GM19328 (cell line): ENCODE results near the gene PCDH12.
A peak's percentile ranks its signal among the peaks of the same experiment; 100 is the strongest.

ENCODE experiments used
- ATAC-seq: cut with Tn5 transposase; IDR thresholded peaks from one replicate; pipeline ENCODE4 v1.9.1; 2021; ENCODE audit warnings: mild to moderate bottlenecking, moderate library complexity; ENCODE audit not compliant: unreplicated experiment

The PCDH12 gene

GRCh38 chr5:141941307-141941706 lies 16.7 kb downstream of the PCDH12 start:
- ATAC-seq, result no peak

DNA sequence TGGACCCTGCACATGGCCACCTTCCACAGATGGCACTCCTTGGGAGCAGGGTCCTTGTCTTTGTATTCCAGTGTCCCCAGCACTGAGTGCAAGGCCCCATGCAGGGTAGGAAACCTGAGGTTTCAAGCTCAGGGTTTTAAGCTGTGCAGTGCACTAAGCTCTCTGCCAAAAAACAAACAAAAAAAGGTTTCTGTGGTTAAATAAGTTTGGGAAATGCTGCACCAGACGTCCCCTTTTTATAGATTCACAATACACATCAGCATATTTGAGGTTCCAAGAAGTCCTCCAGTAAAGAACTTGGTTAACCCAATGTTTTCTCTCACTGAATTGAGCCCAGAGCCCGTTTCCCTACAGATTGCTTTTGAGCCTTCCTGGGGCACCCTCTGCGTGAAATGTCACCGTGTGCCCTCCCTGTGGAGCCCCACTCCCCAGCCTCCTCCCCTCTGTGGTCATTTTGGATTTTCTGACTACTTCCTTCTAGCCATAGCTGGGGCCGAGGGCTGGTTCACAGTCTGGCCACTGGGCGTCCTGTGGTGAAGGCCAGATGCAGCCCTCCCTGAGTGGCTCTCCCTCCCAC lies 17.2 kb downstream of the PCDH12 start:
- ATAC-seq, result no peak

DNA sequence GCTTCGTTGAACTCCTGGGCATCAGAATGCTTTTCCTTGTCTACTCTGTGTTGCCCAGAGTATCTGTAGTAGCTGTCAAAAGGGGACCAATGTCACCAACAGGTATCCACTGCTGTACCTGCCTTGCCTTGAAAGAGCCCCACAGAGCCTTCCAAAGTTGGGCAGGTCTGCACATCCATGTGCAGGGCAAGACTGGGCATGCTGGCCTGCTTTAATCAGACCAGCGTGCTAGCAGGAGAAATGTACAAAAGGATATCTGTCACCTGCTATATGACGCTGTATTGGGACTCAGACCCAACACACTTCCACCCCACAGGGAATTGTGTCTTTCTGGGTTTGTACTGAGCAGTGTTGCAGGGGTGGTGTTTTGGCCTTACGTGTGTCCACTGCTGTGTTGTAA lies 22.5 kb downstream of the PCDH12 start:
- ATAC-seq, result no peak

GRCh38 chr5:141934099-141934844 lies 23.7 kb downstream of the PCDH12 start:
- ATAC-seq, result no peak

GRCh38 chr5:141933151-141933550 lies 24.9 kb downstream of the PCDH12 start:
- no peak for ATAC-seq

DNA sequence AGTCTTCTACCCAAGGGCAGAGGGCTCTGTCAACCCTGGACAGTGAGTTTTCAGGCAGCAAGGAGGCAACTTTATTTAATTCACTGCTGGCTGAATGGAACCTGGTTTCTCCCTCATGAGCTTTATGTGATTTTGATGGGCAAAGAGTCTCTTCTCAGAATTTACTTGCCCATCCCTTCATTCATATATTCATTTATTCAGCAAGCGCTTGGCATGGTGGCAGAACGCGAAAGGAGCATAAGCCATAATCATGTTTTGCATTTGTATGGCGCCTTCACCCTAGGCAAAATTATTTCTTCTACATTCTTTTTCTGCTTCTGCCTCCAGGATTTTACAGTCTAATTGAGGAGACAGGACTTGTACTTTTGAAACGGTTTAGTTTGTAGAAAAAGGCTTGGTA lies 26.3 kb downstream of the PCDH12 start:
- ATAC-seq, result no peak

DNA sequence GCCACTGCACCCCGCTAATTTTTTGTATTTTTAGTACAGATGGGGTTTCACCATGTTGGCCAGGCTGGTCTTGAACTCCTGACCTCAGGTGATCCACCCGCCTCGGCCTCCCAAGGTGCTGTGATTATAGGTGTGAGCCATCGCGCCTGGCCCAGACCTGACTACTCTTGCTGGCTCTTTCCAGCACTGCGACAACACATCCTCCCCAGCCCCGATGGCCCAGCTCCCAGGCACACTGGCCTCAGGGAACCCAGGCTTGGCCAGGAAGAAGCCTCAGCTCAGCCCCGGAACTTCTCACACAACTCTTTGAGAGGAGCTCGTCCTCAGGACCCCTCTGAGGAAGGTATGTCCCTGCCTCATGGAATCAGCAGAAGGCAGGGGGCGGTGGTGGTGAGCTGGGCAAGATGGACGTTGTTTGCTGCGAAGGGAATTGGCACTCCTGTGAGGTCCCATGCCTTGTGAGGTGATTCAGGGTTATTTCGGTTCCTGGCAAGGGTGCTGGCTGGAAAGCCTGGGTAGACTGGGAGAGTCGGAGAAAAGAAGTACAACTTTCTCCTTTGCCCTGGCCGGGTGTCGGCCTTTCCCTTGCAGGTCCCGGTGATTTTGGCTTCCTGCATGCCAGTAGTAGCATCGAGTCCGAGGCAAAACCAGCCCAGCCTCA lies 28.5 kb downstream of the PCDH12 start:
- ATAC-seq, result no peak

GRCh38 chr5:141928051-141928450 lies 30.0 kb downstream of the PCDH12 start:
- no peak for ATAC-seq

DNA sequence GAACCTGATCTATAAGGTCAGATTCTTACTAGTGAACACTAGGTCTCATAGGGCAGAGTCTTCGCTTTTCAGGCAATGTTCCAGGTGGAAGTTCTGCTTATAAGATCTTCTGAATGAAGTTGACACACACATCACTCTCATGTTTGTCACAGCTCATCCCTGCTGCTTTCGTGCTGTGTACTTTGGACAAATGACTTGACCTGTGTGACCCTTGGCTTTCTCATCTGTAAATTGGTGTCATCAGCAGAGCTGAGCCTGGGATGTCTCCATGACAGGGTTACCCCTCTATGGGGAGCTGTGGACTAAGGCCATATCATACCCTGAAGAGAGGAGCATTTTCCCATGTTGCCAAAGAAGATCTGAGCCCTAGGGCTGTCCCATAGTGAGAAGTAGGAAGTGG lies 31.6 kb downstream of the PCDH12 start:
- ATAC-seq, result no peak

DNA sequence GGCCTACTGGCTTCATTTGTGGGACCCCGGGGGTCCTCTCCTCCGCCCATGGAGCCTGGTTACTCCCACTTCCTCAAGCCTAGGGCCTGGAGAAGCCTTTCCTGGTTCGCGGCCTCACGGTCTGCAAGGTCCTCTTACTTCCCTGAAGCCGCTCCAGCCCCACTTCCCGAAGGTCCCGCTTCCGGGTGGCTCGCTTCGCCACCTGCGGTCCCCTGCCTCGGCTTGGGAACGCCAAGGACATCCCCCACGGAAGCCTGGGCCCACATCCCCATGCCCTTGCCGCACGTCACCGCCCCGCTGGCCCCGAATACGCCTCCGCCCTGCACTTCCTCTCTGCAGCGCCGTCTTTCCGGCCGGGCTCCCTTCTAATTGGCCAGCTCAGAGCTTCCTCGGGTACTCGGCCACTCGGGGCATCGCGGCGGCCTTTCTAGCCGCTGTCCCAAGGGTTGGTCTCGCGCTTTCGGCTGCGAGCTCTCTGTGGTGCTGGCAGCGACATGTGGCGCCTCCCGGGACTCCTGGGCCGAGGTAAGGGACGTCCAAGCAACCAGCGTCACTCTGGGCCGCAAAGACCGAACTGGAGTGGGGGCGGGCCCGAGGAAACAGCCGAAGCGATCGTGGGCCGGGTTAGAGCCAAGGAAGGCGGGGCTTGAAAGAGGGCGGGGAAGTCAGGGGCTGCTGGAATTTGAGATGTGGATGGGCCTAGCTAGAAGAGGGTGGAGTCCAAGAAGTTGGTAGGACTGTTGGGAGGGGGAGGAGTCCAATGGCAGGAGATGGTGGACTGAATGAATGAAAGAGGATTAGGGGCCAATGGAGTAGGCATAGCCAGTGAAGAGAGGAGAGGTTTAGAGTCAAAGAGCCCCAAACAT lies 34.3 kb downstream of the PCDH12 start, which contains the start of gene DELE1:
TSS of gene DELE1 (plus strand) at position 424 of the 866 bp plus-strand sequence. CDS start at position 495, 71 bp downstream.
- peak; percentile 97 for ATAC-seq

GRCh38 chr5:141922827-141923447 lies 35.1 kb downstream of the PCDH12 start:
- peak; percentile 2 for ATAC-seq

DNA sequence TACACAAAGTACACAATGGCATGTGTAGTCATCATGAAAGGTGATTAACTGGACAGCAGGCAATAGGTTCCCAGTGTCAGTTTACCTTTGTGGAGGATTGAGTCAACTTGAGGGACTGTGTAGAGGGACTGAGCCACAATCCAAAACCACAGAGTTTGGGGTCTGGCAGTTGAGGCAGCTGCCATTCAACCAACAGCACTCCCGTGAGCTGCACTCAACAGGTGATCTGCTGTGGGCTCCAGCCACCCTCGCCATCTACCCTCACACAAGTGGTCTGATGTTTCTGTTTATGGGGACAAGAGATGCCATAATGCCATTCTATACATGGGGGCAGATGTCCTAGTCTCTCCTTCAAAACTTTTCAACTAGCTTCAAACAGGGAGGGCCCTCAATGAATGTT lies 37.2 kb downstream of the PCDH12 start:
- ATAC-seq, result no peak

- no peak for ATAC-seq
Measured at GRCh38 chr5:141919218-141920119, 38.5 kb downstream of the PCDH12 start.

DNA sequence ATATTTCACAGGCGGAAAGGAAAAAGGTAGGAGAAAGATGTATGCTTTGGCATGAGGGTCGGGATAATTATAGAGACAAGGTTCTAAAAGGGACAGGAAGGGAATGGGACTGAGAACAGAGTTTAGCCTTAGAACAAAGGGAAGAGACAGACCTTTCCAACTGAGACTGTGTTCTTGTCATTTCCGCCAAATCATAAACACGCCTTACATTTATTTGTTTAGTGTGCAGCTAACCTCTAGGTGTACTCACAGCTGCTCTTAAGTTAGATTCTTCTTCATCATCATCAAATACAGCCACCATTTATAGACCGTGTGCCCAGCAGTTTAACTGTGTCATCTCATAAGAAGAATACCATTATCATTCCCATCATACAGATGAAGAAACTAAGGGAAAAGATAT lies 40.2 kb downstream of the PCDH12 start:
- no peak for ATAC-seq

- no peak for ATAC-seq
Measured at GRCh38 chr5:141916522-141916921, 41.5 kb downstream of the PCDH12 start.

DNA sequence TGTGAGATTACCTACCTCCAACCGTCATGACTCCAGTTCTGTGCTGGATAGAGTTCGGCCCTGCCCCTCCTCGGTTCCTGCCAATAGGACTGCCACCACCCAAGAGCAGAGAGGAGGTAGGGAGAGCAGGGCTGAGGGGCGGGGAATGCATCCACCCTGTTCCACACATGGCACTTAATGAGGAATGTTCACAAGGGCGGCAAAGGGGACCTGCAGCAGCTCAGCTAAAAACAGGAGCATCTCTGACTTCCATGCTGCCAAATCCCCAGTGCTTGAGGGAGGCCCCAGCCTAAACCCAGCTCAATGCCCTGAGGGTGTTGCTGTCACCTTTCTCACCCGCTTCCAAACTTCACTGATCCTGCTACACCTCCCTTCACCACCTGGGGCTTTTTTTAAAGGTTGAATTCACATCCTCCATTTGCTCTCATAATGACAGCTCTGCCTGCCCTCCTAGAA lies 42.1 kb downstream of the PCDH12 start:
- no peak for ATAC-seq

GRCh38 chr5:141914797-141915196 lies 43.2 kb downstream of the PCDH12 start:
- ATAC-seq, result no peak

- ATAC-seq, result peak; percentile 76
Measured at GRCh38 chr5:141914199-141914743, 43.7 kb downstream of the PCDH12 start.

DNA sequence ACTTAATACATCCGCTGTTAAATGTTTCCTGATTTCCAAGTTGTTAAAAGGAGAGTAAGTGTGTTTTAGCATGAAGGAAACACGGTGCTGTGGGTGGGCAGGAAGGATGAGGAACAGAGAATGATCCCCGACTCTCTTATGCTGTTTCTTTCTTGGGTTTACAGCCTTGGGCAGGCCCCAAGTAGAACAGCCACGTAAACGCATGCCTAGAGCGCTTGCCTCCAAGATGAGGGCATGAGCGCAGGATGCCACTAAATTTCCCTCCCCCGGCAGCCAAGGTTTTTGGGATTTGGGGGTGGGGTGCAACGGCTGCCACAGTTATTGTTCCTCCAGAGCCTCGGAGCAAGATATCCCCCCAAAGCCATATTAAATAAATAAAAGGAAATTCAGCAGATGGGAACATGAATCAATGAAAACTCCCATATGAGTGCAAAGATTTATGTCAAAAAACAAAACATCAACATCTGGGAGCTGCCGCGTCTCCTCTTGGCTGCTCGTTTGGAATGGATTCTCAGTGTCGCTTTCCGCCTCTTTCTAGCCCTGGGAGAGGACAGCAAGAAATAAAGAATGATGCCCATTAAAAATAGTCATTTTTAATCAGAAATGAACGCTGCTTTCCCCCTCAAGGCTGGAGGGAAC lies 44.3 kb downstream of the PCDH12 start:
- no peak for ATAC-seq
